Measurements from ENCODE around the gene PITPNM1.
"Not testable (repeated sequence)": the region's sequence is repeated elsewhere in the genome, so short reads cannot be mapped to it uniquely, and the experiment has no call there.

PITPNM1 gene

GRCh38 chr11:67504950-67505581, at the start of gene PITPNM1:
PITPNM1 (minus strand) TSS chr11:67505363; CDS start chr11:67504180, 1,183 bp downstream.
- DNase-seq, result peak; percentile 80

GRCh38 chr11:67551697-67552096, 46.5 kb upstream of the PITPNM1 start:
- DNase-seq, result not testable (repeated sequence)

DNA sequence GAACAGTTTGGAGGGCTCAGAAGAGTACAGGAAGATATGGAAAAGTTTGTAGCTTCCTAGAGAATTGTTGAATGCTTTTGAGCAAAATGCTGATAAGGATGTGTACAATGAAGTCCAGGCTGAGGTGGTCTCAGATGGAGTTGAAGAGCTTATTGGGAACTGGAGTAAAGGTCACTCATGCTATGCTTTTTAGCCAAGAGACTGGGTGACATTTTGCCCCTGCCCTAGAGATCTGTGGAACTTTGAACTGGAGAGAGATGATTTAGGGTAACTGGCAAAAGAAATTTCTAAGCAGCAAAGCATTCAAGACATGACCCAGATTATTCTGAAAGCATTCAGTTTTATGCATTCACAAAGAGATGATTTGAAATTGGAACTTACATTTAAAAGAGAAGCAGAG, 46.0 kb upstream of the PITPNM1 start:
- DNase-seq, result no peak

GRCh38 chr11:67548555-67549110, 43.5 kb upstream of the PITPNM1 start:
- no peak for DNase-seq

GRCh38 chr11:67548112-67548511, 42.9 kb upstream of the PITPNM1 start:
- not testable (repeated sequence) for DNase-seq

DNA sequence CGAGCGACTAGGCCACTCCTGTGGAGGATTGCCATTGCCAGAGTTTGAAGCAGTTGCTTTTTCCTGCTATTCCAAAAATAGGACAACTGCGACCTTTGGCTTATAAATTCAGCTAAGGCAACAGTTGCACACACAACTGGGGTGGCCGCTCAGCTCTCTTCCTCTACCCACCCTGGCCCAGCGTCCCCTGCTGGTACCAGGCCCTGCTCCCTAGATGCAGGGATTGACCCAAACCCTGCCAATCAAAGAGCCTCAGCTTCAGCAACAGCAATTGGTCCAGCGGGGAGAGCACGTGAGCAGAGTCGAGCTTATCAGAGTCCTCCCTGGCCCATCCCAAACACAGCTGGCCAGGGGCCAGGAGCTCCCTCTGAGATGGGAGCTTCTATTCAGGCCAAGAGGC, 40.1 kb upstream of the PITPNM1 start:
- DNase-seq, result no peak

- DNase-seq, result no peak
Measured at GRCh38 chr11:67544616-67545242, 39.6 kb upstream of the PITPNM1 start.

DNA sequence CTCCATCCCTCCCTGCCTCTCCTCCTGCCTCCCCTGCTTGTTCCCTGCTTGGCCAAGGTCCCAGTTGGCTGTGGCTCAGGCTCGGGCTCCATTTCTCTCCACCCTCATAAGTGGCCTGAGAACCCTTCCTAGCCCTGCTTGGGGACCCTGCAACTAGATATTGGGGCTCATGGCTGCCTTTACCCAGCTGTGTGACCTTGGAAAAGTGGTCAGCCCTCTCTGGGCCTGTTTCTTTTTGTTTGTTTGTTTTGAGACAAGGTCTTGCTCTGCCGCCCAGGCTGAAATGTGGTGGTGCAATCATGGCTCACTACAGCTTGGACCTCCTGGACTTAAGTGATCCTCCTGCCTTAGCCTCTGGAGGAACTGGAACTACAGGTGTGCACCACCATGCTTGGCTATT, 38.4 kb upstream of the PITPNM1 start:
- no peak for DNase-seq

DNA sequence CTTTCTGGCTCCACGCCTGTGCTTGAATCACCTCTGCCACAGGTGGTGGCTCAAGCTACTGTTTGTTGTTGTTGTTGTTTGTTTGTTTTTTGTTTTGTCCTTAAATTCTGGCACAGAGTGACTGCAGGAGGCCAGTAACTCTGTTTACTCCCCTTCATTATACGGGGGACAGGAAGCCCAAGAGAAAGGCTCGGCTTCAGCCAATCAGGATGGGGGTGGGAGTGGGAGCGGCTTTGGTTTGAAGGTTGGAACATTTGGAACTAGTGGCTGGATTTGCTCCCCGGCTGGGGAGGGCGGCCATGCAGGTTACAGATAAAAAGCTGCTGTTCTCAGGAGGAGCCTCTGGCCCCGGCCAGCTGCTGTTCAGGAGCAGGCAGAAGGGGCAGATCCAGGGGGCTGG, 37.8 kb upstream of the PITPNM1 start:
- no peak for DNase-seq

GRCh38 chr11:67542169-67542568, 37.0 kb upstream of the PITPNM1 start:
- no peak for DNase-seq

- no peak for DNase-seq
Measured at GRCh38 chr11:67541198-67541597, 36.0 kb upstream of the PITPNM1 start.

GRCh38 chr11:67539550-67539949, 34.4 kb upstream of the PITPNM1 start:
- no peak for DNase-seq

- DNase-seq, result no peak
Measured at GRCh38 chr11:67538823-67539505, 33.8 kb upstream of the PITPNM1 start.

DNA sequence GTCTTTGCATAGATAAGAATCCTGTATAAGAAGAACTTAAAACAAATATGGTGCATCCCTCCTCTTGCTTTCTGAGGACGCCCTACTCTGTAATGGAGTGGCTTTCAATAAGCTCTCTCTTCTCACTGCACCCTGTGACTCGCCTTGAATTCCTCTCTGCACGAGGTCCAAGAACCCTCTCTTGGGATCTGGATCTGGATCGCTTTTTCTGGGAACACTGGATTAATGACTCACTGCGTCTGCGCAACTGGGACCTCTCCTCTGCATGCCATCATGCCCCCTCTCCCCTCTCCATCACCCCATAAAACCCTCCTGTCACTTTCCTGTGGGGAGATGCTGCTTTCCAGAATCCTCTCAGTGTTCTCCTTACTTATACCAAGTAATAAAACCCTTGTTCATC, 33.1 kb upstream of the PITPNM1 start:
- DNase-seq, result no peak

- DNase-seq, result no peak
Measured at GRCh38 chr11:67535561-67535960, 30.4 kb upstream of the PITPNM1 start.

GRCh38 chr11:67534070-67534679, 29.0 kb upstream of the PITPNM1 start:
- DNase-seq, result no peak

DNA sequence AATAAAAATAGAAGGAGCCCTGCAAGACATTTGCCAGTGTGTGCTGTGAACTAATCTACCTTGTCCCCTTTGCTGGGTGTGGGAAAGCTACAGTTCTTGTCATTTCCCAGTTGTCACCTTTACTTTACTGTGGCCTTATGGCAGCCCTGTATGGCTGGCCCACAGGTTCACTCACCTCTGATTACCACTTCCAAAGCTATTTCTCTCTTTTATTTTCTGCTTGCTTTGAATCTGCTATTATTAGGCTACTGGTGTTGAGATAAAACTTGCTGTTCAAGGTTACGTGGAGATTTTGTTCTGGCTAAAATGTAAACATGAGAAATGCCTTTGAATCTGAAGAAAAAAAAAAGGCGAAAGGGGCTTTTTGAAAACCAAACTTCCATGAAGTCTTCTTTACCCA, 27.7 kb upstream of the PITPNM1 start:
- DNase-seq, result no peak

GRCh38 chr11:67530282-67530592, 25.1 kb upstream of the PITPNM1 start:
- no peak for DNase-seq

- DNase-seq, result no peak
Measured at GRCh38 chr11:67528376-67528775, 23.2 kb upstream of the PITPNM1 start.

DNA sequence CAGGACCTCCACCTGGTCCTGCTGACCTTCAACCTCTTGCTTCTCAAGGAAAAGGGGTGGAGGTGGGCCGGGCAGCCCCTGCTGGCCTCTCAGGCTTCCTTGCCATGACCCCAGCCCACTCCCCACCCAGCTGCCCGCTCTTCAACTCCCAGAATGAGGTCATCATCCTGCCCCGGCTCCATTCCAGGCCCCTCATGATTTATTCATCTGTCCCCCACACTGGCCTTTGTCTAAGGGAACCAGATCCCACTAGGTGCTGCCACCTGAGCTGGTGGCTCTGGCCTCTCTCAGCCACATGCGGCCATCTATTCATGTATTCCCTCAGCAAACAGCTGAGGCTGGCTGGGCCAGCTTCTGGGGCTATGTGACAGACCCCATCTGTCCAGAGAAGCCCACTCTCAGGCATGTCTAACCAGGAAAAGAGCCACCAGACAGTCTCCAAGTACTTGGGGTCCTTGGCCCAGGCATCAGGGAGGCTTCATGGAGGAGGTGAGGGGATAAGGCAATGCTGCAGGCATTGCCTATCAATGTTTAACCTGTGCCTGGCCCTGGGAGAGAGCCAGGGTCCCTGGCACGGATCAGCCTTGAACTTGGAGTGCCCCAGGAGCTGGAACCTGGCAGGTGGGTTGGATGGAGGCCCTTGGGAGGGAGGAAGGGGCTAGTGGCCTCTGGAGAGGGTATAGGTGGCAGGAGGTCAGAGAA, 20.3 kb upstream of the PITPNM1 start:
- no peak for DNase-seq

DNA sequence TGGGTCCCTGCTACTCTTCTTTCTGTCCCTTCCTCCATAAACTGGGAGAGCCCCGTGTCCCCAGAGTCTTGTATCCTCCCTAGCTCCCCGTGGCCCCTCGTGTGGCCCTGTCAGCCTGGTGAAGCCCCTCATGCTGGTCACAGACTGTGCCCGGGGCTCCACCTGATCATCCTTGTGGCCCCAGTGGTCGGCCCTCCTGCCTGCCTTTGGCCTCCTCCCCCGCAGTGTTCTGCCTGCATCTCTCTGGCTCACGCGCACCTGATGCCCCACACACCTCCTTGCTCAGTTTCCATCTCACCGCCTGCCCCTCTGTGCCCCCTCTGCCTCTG, 19.3 kb upstream of the PITPNM1 start:
- no peak for DNase-seq

DNA sequence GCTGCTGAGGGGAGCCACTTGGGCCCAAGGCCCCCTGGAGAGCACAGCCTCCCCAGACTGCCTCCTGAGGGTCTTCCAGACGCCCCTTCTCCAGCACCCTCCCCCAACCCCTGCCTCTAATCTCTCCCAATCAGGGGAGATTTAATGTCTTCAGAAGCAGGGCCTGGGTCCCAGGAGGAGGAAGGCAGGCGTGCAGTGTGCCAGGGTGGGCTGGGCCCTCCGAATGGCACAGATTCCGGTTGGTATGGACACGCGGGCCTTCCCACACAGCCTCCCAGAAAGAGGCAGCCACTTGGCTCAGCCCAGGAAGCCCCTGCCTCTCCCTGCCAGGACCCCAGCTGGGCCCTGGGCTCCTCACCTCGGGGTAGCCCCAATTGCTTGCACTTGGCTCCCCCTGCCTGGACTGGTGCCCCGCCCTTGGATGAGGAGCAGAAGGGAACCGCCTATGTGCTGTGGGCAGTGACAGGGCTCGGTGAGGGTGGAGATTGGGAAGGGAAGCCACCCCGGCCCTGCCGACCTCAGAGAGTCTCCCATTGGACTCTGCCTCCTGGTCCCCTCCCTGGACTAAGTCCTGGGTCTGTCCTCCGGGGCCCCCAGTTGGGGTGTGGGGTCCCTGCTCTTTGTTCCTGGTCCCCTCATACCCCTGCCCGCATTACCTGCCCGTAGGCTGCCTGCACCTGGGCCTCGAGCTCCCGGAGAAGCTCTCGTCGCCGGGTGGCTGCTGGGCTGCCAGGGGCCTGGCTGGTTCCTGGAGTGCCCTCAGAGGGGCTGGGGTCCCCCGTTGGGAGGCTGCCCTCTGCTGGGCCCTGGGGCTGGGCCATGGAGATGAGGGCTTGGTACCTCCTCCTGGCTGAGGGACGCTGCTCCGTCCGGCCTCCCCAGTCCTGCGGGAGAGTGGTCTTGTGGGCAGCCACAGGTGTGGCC, 18.7 kb upstream of the PITPNM1 start:
- no peak for DNase-seq
